ENCODE measurements around the gene UNC45B. TPM values are rescaled to one million over a fixed set of nuclear protein-coding genes. Genes with fewer than 3 reads are reported as not detected.

UNC45B gene
- total and polyA plus RNA-seq, 2 experiments from 2014 or later: not detected

DNA sequence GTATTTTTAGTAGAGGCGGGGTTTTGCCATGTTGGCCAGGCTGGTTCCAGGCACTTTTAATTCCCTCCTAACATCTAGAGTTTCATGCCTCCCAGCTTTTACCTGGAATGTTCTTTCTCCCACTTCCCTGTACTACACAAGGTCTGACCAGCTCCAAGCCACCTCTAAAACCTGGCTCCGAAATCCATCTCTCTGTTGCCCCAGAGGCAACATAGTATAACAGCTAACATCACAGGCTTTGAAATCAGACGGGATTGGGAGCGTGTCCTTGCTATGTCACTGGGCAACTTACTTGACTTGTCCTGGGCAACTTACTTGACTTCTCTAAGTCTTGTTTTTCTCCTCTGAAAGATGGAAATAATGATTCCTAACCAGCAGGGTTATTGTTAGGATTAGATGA is 15.1 kb downstream of the UNC45B start:
- H3K9me3 ChIP-seq (ENCODE audit: low read depth): no peaks in the 10 kb centered on the region
- H3K27me3 ChIP-seq (replicated peaks; ENCODE audit: insufficient read depth): peaks cover 15% of the 10 kb centered on the region
- no peaks in the 10 kb centered on the region for H4K20me1 ChIP-seq (ENCODE audit: insufficient read depth)
- H3F3A ChIP-seq (ENCODE audit: insufficient read depth): no peaks in the 10 kb centered on the region
- in situ Hi-C loops (cut with MboI): no loop called here
- H3K4me1 ChIP-seq (ENCODE audit: insufficient read depth): no peaks in the 10 kb centered on the region
- no peaks in the 10 kb centered on the region for H3K36me3 ChIP-seq (ENCODE audit: low read depth)
- 66 to 68% methylated on average over 4 of the region's 4 CpGs for WGBS, 2 experiments (ENCODE audit: low coverage in 1 of 2, low lambda C conversion rate in 2 of 2, missing lambda C conversion rate in 2 of 2)
- no peak overlapping the region for H3K27ac ChIP-seq
- DNase-seq: no peak
- H3K4me3 ChIP-seq: no peak overlapping the region
- no peaks in the 10 kb centered on the region for H3K9me2 ChIP-seq (ENCODE audit: insufficient read depth)
- H3K9ac ChIP-seq: no peak overlapping the region
- TF ChIP-seq EZH2phosphoT487 (IDR thresholded peaks at IDR 0.05; ENCODE audit: insufficient read depth, low read depth): no peak
- TF ChIP-seq EZH2 (IDR thresholded peaks at IDR 0.05; ENCODE audit: insufficient read depth, poor library complexity, severe bottlenecking): no peak
- no peak overlapping the region for H2AFZ ChIP-seq
- no peaks in the 10 kb centered on the region for H3K79me2 ChIP-seq (ENCODE audit: insufficient read depth)
- no peak overlapping the region for H3K4me2 ChIP-seq (ENCODE audit: unreplicated experiment)

DNA sequence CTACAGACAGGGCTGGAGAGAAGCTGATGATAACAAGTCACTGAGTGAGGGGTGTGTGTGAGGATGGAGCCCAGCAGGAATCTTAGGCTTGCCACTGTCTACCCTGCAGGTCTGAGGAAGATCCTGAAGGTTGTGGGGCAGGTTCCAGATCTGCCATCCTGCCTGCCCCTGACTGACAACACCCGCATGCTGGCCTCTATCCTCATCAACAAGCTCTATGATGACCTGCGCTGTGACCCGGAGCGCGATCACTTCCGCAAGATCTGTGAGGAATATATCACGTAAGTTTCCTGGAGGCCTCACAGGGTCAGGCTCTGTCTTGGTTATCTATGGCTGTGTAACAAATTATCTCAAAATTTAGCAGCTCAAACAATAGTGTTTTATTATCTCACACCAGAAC is 16.3 kb downstream of the UNC45B start:
- no peak overlapping the region for H3K4me2 ChIP-seq (ENCODE audit: unreplicated experiment)

DNA sequence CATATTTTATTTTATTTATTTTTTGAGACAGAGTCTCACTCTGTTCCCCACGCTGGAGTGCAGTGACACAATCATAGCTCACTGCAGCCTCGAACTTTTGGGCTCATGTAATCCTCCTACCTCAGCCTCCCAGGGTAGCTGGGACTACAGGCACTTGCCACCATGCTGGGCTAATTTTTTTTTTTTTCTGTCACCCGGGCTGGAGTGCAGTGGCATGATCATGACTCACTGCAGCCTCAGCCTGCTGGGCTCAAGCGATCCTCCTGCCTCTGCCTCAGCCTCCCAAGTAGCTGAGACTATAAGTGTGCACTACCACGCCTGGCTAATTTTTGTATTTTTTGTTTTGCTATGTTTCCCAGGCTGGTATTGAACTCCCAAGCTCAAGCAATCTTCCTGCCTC is 17.1 kb downstream of the UNC45B start:
- Histone ChIP-seq H3K9ac (no peak overlapping the region), H3K4me2 (ENCODE audit: unreplicated experiment) (no peak overlapping the region), H3K4me1 (ENCODE audit: insufficient read depth) (no peaks in the 10 kb centered on the region), H3K27me3 (replicated peaks; ENCODE audit: insufficient read depth) (peaks cover 13% of the 10 kb centered on the region), H3K9me3 (ENCODE audit: low read depth) (no peaks in the 10 kb centered on the region), H4K20me1 (ENCODE audit: insufficient read depth) (no peaks in the 10 kb centered on the region), H3F3A (ENCODE audit: insufficient read depth) (no peaks in the 10 kb centered on the region), H3K36me3 (ENCODE audit: low read depth) (no peaks in the 10 kb centered on the region), H3K79me2 (ENCODE audit: insufficient read depth) (no peaks in the 10 kb centered on the region), H2AFZ (no peak overlapping the region), H3K9me2 (ENCODE audit: insufficient read depth) (no peaks in the 10 kb centered on the region), H3K27ac (no peak overlapping the region), H3K4me3 (no peak overlapping the region)
- TF ChIP-seq EZH2phosphoT487 (IDR thresholded peaks at IDR 0.05; ENCODE audit: insufficient read depth, low read depth): no peak
- TF ChIP-seq EZH2 (IDR thresholded peaks at IDR 0.05; ENCODE audit: insufficient read depth, poor library complexity, severe bottlenecking): no peak
- in situ Hi-C loops (cut with MboI): loop anchor here (5.0 kb wide), 1 partner anchor 373 kb away; the partner anchor contains the start of gene SLFN12L
- no peak for DNase-seq
- WGBS, 2 experiments (ENCODE audit: low coverage in 1 of 2, low lambda C conversion rate in 2 of 2, missing lambda C conversion rate in 2 of 2): 58 to 72% methylated on average over 4 to 5 of the region's 5 CpGs

More for the DNA sequence above, 16.3 kb downstream of the UNC45B start:
- Histone ChIP-seq H3K9me3 (ENCODE audit: low read depth) (no peaks in the 10 kb centered on the region), H3K9me2 (ENCODE audit: insufficient read depth) (no peaks in the 10 kb centered on the region), H3F3A (ENCODE audit: insufficient read depth) (no peaks in the 10 kb centered on the region), H3K79me2 (ENCODE audit: insufficient read depth) (no peaks in the 10 kb centered on the region), H3K4me3 (no peak overlapping the region), H3K27me3 (replicated peaks; ENCODE audit: insufficient read depth) (peaks cover 15% of the 10 kb centered on the region), H3K4me1 (ENCODE audit: insufficient read depth) (no peaks in the 10 kb centered on the region), H3K36me3 (ENCODE audit: low read depth) (no peaks in the 10 kb centered on the region), H3K9ac (no peak overlapping the region), H2AFZ (no peak overlapping the region), H4K20me1 (ENCODE audit: insufficient read depth) (no peaks in the 10 kb centered on the region), H3K27ac (no peak overlapping the region)
- DNase-seq: no peak
- in situ Hi-C loops (cut with MboI): no loop called here
- TF ChIP-seq EZH2 (IDR thresholded peaks at IDR 0.05; ENCODE audit: insufficient read depth, poor library complexity, severe bottlenecking): no peak
- TF ChIP-seq EZH2phosphoT487 (IDR thresholded peaks at IDR 0.05; ENCODE audit: insufficient read depth, low read depth): no peak
- 82 to 83% methylated on average over 7 of the region's 7 CpGs for WGBS, 2 experiments (ENCODE audit: low coverage in 1 of 2, low lambda C conversion rate in 2 of 2, missing lambda C conversion rate in 2 of 2)

DNA sequence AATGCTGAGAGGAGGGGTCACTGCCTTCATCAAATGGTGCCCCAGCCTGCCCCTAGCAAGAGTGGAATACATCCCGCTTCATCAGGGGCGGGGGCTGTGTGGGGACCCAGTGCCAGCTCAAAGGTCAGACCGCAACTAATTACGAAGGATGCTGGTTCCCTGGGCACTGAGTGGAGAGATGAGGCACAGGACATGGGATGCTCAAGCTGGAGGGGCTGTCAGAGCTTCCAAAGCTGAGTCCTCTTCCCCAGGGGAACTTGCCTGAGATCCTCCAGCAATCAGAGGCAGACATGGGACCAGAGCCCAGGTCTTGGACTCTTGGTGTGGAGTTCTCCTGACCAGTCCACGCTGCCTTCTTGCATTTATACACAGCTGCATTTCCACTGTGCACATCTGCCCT is 18.9 kb downstream of the UNC45B start:
- WGBS, 2 experiments (ENCODE audit: low coverage in 1 of 2, low lambda C conversion rate in 2 of 2, missing lambda C conversion rate in 2 of 2): 67 to 77% methylated on average over 5 of the region's 5 CpGs
- Histone ChIP-seq H3K4me3 (no peak overlapping the region), H3K4me1 (ENCODE audit: insufficient read depth) (peaks cover under 1% of the 10 kb centered on the region; the same call in 1 of the 2 replicates), H3K9me3 (ENCODE audit: low read depth) (no peaks in the 10 kb centered on the region), H2AFZ (no peak overlapping the region), H3K36me3 (ENCODE audit: low read depth) (no peaks in the 10 kb centered on the region), H3K27ac (no peak overlapping the region), H3K9ac (no peak overlapping the region), H3K9me2 (ENCODE audit: insufficient read depth) (no peaks in the 10 kb centered on the region), H3K4me2 (ENCODE audit: unreplicated experiment) (no peak overlapping the region), H4K20me1 (ENCODE audit: insufficient read depth) (no peaks in the 10 kb centered on the region), H3F3A (ENCODE audit: insufficient read depth) (no peaks in the 10 kb centered on the region), H3K27me3 (replicated peaks; ENCODE audit: insufficient read depth) (no peaks in the 10 kb centered on the region), H3K79me2 (ENCODE audit: insufficient read depth) (no peaks in the 10 kb centered on the region)
- TF ChIP-seq EZH2phosphoT487 (IDR thresholded peaks at IDR 0.05; ENCODE audit: insufficient read depth, low read depth) (no peak), EZH2 (IDR thresholded peaks at IDR 0.05; ENCODE audit: insufficient read depth, poor library complexity, severe bottlenecking) (no peak)
- DNase-seq: no peak
- in situ Hi-C loops (cut with MboI): loop anchor here (5.0 kb wide), 1 partner anchor 371 kb away; the partner anchor contains the start of gene SLFN12L

DNA sequence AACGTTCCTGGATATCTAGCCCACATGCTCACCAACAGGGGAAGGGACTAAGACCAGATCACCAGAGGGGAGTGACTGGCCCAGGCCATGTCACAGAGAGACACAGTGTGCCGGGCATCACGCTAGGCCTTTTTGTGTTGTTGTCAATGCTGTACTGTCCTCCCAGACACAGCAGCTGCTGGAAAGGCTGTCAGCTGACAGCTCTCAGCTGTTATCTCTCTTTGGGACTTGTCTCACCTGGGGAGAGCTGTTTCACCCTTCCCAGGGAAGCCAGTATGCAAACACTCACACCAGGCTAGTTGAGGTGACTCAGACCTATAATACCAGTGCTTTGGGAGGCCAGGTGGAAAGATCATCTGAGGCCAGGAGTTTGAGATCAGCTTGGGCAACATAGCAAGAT is 19.4 kb downstream of the UNC45B start:
- no peaks in the 10 kb centered on the region for H4K20me1 ChIP-seq (ENCODE audit: insufficient read depth)
- H3K9me3 ChIP-seq (ENCODE audit: low read depth): no peaks in the 10 kb centered on the region
- H3K9ac ChIP-seq: no peak overlapping the region
- H3K4me3 ChIP-seq: no peak overlapping the region
- 57 to 61% methylated on average over 3 of the region's 3 CpGs for WGBS, 2 experiments (ENCODE audit: low coverage in 1 of 2, low lambda C conversion rate in 2 of 2, missing lambda C conversion rate in 2 of 2)
- DNase-seq: no peak
- H3K4me2 ChIP-seq (ENCODE audit: unreplicated experiment): no peak overlapping the region
- no peaks in the 10 kb centered on the region for H3F3A ChIP-seq (ENCODE audit: insufficient read depth)
- no peaks in the 10 kb centered on the region for H3K27me3 ChIP-seq (replicated peaks; ENCODE audit: insufficient read depth)
- H3K36me3 ChIP-seq (ENCODE audit: low read depth): no peaks in the 10 kb centered on the region
- H3K9me2 ChIP-seq (ENCODE audit: insufficient read depth): no peaks in the 10 kb centered on the region
- no peak overlapping the region for H2AFZ ChIP-seq
- in situ Hi-C loops (cut with MboI): loop anchor here (5.0 kb wide), 1 partner anchor 370 kb away; the partner anchor contains the start of gene SLFN12L
- H3K27ac ChIP-seq: no peak overlapping the region
- H3K79me2 ChIP-seq (ENCODE audit: insufficient read depth): no peaks in the 10 kb centered on the region
- H3K4me1 ChIP-seq (ENCODE audit: insufficient read depth): peaks cover 6% of the 10 kb centered on the region
- TF ChIP-seq EZH2phosphoT487 (IDR thresholded peaks at IDR 0.05; ENCODE audit: insufficient read depth, low read depth) (no peak), EZH2 (IDR thresholded peaks at IDR 0.05; ENCODE audit: insufficient read depth, poor library complexity, severe bottlenecking) (no peak)

Measured in GM23248 (cell line).